Testis (tissue), 3 donors: ENCODE measurements around the gene SGSM2. TPM values are rescaled to one million over a fixed set of nuclear protein-coding genes. Genes with fewer than 3 reads are reported as not detected.

Experiments used
- DNase-seq: peaks from one replicate; pipeline ENCODE4 v3.0.0-alpha.2; 2019
- H3K27ac ChIP-seq, 2 donors: fragments of 200-600 bp; sonication (generic); one replicate each; pipeline ENCODE4 v1.5.1; 2019
- H3K27me3 ChIP-seq: fragments of 200-600 bp; sonication (generic); one replicate; pipeline ENCODE4 v1.5.1; 2019
- H3K36me3 ChIP-seq: fragments of 200-600 bp; sonication (generic); one replicate; pipeline ENCODE4 v1.5.1; 2017; ENCODE audit warnings: low read depth; ENCODE audit errors: missing control alignments
- H3K4me1 ChIP-seq: fragments of 200-600 bp; sonication (generic); one replicate; pipeline ENCODE4 v1.5.1; 2019
- H3K4me3 ChIP-seq, 2 donors: fragments of 200-600 bp; sonication (generic); one replicate each; pipeline ENCODE4 v1.5.1; 2017 to 2019
- H3K9me3 ChIP-seq: fragments of 200-600 bp; sonication (generic); one replicate; pipeline ENCODE4 v1.5.1; 2017
- POLR2A ChIP-seq: fragments of 450-650 bp; IDR thresholded peaks from one replicate; pipeline ENCODE4 v1.6.1; 2017; ENCODE audit warnings: antibody characterized with exemption, mild to moderate bottlenecking, moderate library complexity
- WGBS, 2 donors: methylation state at CpG; one replicate each; pipeline ENCODE4 v1.1.5; 2018; 5-methylcytosine and 5-hydroxymethylcytosine counted together
- intact Hi-C: fragments of 100-400 bp; cut with DNase I; formaldehyde crosslinking; loops from one replicate; pipeline ENCODE4 v1.15.1; 2023; ENCODE audit warnings: low total_unique reads
- polyA plus RNA-seq: library from polyadenylated mRNA; stranded (reverse); fragments of 350-450 nt; fragmentation: Illumina TruSeq; extraction: RNeasy Lipid Tissue Mini Kit (QIAGEN cat#74804); gene quantifications from one replicate; pipeline ENCODE4 v1.2.3, GENCODE V29; 2014; ENCODE audit warnings: low read depth, low replicate concordance; ENCODE audit not compliant: insufficient read depth
- total RNA-seq, 2 donors: library from RNA; depleted of rRNA; stranded (reverse); fragments of >200 nt; gene quantifications; one replicate each; pipeline ENCODE4 v1.2.3, GENCODE V29; 2016
- TF ChIP-seq, protein P1 (sequence below), 3 experiments: fragments of 450-650 bp in 2 of 3; fragments of 200-600 bp in 1 of 3; sonication (generic) in 1 of 3; IDR thresholded peaks; one replicate each; pipeline ENCODE4 v1.5.1; 2016 to 2019; ENCODE audit warnings: antibody characterized with exemption in 3 of 3, mild to moderate bottlenecking in 2 of 3, moderate library complexity in 1 of 3

SGSM2 gene
- total and polyA plus RNA-seq, 3 donors from 2014 or later, result 54.1 to 88.9 (median 80.5) TPM

DNA sequence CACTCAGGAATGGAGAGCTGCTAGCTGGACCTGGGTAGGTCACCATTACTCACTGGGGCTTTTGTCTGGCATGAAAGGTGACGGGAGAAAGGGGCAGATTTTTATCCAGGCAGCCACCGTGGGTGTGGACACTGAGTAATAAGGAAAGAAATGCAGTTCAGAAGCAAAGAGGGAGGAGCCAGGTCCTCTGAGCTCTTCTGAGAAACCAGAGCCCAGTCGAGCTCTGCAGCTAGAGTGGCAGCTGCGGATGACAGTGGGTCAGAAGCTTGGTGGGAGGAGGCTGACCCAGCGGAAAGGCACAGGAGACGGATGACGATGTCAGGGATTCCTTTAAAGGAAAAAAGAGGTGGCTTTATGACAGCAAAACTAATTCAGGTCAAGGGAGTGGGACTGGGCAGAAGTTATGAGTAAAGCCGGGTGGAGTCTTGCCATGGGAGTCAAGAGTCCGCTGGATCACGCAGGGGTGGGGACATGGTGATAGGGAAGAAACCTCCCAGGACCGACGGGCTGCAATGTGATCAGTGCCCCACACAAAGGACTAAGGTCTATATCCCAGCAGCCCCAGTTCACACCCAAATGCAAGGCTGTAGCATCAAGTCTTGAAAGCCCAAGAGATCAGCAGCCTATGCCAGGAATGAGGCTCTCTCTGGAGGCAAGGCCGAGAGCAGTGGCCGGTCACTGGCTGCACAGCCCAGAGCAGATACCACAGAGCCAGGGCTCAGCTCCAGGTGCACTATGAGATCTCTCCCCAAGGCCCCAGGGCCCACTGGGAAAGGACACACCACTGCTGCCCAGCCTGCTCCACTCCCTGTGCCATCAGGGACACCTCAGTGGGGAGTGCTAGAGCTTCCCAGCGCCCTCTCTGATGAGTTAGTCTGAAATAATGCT lies 69.8 kb downstream of the SGSM2 start:
- TF ChIP-seq, protein P1, sequence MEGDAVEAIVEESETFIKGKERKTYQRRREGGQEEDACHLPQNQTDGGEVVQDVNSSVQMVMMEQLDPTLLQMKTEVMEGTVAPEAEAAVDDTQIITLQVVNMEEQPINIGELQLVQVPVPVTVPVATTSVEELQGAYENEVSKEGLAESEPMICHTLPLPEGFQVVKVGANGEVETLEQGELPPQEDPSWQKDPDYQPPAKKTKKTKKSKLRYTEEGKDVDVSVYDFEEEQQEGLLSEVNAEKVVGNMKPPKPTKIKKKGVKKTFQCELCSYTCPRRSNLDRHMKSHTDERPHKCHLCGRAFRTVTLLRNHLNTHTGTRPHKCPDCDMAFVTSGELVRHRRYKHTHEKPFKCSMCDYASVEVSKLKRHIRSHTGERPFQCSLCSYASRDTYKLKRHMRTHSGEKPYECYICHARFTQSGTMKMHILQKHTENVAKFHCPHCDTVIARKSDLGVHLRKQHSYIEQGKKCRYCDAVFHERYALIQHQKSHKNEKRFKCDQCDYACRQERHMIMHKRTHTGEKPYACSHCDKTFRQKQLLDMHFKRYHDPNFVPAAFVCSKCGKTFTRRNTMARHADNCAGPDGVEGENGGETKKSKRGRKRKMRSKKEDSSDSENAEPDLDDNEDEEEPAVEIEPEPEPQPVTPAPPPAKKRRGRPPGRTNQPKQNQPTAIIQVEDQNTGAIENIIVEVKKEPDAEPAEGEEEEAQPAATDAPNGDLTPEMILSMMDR (IDR thresholded peaks at IDR 0.05), result no peak
- no peak for TF ChIP-seq POLR2A
- WGBS, 2 donors, result 55% methylated on average over 15 of the region's 15 CpGs
- Histone ChIP-seq H3K36me3 (no peaks in the 10 kb centered on the region), H3K4me3 (no peak overlapping the region), H3K27me3 (no peaks in the 10 kb centered on the region), H3K27ac (peak overlapping the region; percentile 77 to 85), H3K9me3 (no peaks in the 10 kb centered on the region), H3K4me1 (peaks cover 56% of the 10 kb centered on the region)
- DNase-seq, result peak; percentile 84
- intact Hi-C loops, result no loop called here

DNA sequence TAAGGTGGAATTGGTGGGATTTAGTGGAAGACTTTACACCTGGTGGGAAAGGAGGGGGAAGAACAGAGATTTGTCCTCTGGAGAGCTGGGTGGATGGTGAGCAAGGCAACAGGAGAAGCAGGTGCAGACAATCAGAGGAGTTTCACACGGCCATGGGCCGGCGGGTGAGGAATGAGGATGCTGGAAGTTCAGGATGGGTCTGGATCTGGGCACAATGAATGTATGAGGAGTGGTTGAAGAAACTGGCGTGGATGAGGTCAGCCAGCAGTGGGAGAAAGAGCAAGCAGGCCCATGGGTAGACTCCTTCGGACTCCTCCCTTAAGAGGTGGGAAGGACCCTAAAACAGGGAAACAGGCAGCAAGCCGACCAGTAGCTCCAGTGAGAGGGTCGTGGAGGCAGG lies 73.7 kb downstream of the SGSM2 start:
- TF ChIP-seq POLR2A, result no peak
- TF ChIP-seq, protein P1 (IDR thresholded peaks at IDR 0.05), result peak in 1 of 3 experiments; percentile 23
- intact Hi-C loops, result no loop called here
- WGBS, 2 donors, result 74 to 75% methylated on average over 7 of the region's 7 CpGs
- H3K36me3 ChIP-seq, result no peaks in the 10 kb centered on the region
- no peaks in the 10 kb centered on the region for H3K9me3 ChIP-seq
- no peak for DNase-seq
- H3K4me3 ChIP-seq, result no peak overlapping the region
- peaks cover 37% of the 10 kb centered on the region for H3K4me1 ChIP-seq
- peak overlapping the region; percentile 4 to 83 for H3K27ac ChIP-seq
- no peaks in the 10 kb centered on the region for H3K27me3 ChIP-seq

DNA sequence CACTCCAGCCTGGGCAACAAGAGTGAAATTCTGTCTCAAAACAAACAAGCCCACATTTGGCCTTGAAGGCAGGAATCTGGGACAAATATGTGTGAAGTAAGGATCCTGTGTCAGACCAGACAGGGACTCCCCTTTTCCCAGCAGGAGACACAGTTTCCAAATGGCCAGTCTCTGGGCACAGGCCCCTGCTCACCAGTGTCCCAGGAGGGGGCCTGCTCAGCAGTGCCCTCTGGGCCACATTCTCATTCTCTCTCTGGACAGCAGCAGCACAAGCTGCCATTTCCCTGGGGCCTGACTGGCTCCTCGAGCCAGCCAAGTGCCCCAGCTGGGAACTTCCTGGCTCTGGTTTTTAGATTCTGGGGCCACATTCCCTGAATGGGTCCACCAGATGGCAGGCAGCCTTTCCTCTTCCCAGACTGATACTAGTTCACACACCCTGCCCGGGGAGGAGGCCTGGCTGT lies 75.3 kb downstream of the SGSM2 start:
- peak; percentile 70 for DNase-seq
- 27% methylated on average over 1 to 2 of the region's 2 CpGs for WGBS, 2 donors
- H3K4me3 ChIP-seq, result no peak overlapping the region
- no peaks in the 10 kb centered on the region for H3K9me3 ChIP-seq
- intact Hi-C loops, result no loop called here
- H3K27ac ChIP-seq, result peak overlapping the region; percentile 59 to 83
- TF ChIP-seq, protein P1 (IDR thresholded peaks at IDR 0.05), result peak in 1 of 3 experiments; percentile 6
- TF ChIP-seq POLR2A, result no peak
- H3K4me1 ChIP-seq, result peaks cover 29% of the 10 kb centered on the region
- H3K36me3 ChIP-seq, result no peaks in the 10 kb centered on the region
- no peaks in the 10 kb centered on the region for H3K27me3 ChIP-seq

DNA sequence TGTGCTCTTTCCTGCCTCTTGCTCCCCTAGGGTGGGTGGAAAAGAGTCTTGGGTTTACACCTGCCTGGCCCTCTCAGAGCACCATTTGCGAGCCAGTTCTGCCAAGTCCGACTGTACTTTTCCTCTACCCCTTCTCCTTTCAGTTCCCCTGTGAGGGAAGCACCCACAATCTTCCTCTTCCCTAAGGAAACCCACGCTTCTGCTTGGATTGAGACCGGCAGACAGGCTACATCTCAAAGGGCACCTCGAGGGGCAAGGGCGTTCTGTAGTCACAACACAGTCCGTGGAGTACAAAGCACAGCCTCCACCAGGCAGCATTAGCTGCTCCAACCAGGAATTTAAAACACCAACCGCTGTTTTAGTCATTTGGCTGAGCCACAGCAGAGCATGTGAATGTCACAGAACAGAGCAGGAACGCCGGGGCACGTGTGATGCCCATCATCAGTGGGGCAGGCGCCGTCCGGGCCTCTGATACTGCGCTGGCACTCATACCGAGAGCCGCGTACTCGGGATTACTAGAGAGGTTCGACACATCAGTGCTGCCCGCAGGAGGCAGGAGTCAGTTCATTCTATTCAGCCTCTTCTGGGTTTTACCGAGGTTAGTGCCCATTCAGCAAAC lies 77.3 kb downstream of the SGSM2 start:
- Histone ChIP-seq H3K9me3 (no peaks in the 10 kb centered on the region), H3K4me3 (no peak overlapping the region), H3K27ac (no peak overlapping the region), H3K4me1 (peaks cover 44% of the 10 kb centered on the region), H3K36me3 (no peaks in the 10 kb centered on the region), H3K27me3 (no peaks in the 10 kb centered on the region)
- intact Hi-C loops, result loop anchor here (5.0 kb wide), 1 partner anchor 32 kb away; no protein-coding TSS in a partner anchor
- DNase-seq, result no peak
- 92 to 94% methylated on average over 22 of the region's 22 CpGs for WGBS, 2 donors
- TF ChIP-seq, protein P1 (IDR thresholded peaks at IDR 0.05), result no peak
- TF ChIP-seq POLR2A, result no peak
